ENCODE data around the gene TRAF7.

- no peak for TF ChIP-seq CTCF (conservative IDR thresholded peaks at IDR 0.05)
- TF ChIP-seq ZFX (IDR thresholded peaks at IDR 0.05) = no peak
Measured at GRCh38 chr16:2167068-2167638, 11.6 kb downstream of the TRAF7 start.
